ENCODE data around the gene SF3B2.
"Not testable (repeated sequence)": the region's sequence is repeated elsewhere in the genome, so short reads cannot be mapped to it uniquely, and the experiment has no call there.

The SF3B2 gene

DNA sequence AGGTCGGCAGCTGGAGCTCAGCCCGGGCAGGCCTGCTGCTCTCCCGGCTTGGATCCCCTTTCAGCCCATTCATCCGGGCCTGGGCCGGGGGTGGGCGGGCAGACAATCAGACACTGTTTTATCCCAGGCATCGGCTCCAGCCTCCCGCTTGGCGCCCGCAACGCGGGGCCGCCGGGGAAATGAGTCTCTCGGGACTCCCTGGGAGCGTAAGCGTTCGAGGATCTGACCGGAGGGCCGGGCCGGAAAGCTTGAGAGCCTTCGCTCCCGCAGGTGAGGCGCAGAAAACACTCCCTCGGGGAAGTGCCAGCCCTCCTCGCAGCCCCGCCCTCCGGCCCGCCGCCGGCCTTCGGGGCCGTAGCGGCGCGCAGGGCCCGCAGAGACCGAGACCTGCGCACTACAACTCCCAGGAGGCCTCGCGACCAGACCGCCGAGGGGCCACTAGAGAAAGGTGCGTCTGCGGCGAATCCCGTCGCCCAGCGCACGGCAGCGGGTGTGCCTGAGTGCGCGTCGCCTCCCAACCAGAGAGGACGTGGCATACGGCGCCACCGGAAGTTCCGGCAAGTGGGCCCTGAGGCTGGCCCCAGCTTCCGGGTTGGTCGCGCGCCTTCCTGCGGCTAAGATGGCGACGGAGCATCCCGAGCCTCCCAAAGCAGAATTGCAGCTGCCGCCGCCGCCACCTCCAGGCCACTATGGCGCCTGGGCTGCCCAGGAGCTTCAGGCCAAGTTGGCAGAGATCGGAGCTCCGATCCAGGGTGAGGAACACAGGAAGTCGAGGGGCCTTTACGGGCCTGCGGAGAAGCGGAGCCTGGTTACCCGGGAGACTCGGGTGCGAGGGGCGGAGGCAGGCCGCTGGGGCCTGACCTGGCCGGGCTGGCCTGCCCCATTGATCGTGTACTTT lies at the start of gene SF3B2:
Gene SF3B2 (plus strand): TSS at position 599 of the 898 bp plus-strand sequence. CDS start 21 bp downstream, at position 620.
- DNase-seq = peak; percentile 86

DNA sequence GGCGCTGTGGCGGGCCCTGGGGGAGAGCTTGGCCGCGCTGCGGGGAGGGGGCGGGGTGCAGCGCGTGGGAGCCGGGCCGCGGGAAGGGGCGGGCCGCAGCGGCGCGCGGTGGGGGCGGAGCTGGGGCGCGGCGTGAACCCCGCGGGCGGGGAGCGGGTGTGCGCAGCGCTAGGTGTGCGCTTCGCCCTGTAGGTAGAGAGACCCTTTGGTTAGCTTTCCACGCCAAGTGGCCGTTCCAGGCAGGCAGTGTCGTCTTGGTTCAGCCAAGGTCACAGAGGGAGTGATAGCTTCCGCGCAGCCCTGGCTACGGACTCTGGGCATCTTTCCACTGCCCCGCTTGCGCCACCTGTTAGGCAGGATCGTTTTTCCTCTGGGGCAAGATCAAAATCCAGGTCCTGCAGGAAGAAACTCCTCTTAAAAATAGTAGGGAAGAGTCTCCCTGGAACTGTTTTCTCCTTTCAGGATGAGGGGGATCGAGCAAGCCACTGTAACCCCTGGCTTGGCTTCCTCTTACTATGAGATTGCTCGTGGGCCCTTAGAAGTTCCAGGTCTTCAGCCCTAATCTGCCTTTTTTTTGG lies 49.4 kb upstream of the SF3B2 start:
- no peak for DNase-seq

- no peak for DNase-seq
Observed at GRCh38 chr11:66003291-66003690, 48.9 kb upstream of the SF3B2 start.

- DNase-seq = no peak
Observed at GRCh38 chr11:66004186-66004585, 48.0 kb upstream of the SF3B2 start.

DNA sequence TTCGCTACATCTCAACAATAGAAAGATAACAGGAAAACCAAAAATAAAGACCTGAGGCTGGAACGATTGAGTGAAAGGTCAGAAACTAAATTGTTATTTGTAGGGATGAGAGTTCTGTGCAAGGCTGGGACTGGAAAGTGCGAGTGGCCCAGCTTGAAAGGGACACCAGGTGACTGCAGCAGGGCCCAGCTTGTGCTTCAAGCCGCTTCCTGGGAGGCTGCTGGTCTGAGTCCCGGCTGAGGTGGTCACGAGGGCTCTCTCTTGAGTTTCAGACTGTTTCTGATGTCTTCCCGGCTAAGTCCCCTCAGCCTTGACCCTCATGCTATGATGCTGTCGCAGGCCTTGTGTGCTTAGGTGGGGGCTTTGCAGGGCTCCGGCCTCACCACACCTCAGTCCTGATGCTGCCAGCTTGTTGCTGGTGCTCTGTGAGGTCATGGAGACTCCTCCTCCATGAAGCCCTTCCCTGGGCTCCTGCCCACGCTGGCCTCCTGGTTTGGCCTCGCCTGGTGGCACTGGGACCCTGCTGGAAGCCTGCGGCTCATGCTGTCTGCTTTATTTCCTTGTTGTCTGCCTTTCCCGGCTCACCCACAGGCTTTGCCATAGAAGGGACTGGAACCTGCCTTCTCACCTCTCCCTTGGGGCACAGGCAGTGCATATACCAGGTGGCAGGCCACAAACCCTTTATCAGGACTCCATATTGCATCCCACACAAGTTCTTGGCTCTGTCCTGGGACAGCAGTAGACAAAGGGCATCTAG lies 45.9 kb upstream of the SF3B2 start:
- no peak for DNase-seq

- no peak for DNase-seq
Observed at GRCh38 chr11:66006891-66007176, 45.3 kb upstream of the SF3B2 start.

DNA sequence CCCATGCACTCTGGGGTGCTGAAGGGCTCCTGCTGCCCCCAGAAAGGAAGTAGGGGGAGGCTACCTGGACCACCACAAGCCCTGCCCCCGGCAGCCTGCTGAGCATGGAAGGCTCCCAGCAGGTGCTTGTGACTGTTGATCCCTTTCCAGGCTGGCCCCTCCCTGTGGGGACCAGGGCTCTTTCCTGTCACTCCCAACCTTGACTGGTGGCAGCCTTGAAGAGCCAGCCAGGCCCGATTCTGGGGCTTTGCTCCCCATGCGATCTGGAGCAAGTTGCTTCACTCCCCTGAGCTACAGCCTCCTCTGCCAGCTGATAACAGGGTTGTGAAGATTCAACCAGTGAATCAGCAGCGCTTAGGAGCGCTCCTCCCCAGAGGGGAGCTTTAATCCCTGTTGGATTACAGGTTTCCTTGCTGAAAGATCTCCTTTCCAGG lies 44.9 kb upstream of the SF3B2 start:
- no peak for DNase-seq

- no peak for DNase-seq
Observed at GRCh38 chr11:66008095-66008467, 44.1 kb upstream of the SF3B2 start.

DNA sequence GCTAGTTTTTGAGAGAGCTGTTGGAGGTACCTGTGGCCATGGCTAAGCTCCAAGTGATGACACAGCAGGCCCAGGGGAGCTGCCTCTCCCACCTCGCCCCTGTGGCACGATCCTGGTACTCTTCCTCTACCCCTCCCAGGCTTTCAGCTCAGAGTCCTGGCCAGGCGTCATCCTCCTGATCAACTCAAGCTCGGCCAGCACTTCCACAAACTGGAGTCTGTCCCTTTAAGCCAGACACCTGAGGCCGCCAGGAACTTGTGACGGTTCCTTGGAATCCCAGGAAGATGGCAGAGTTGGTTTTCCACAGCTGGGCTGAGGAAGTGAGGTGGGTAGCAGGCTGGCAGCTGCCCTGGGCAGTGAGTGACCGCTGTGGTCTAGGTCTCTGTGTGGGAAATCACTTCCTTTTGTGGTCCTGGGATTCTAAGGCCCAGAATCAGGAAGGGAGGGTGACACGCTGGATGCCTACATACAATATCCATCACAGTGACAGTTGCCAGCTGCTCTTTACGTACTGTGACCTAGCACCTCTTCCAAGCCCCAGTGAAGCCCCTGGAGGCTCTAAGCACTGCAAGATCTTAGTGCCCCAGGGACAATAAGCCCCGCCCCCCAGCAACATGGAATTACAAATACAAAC lies 43.6 kb upstream of the SF3B2 start:
- DNase-seq = no peak

DNA sequence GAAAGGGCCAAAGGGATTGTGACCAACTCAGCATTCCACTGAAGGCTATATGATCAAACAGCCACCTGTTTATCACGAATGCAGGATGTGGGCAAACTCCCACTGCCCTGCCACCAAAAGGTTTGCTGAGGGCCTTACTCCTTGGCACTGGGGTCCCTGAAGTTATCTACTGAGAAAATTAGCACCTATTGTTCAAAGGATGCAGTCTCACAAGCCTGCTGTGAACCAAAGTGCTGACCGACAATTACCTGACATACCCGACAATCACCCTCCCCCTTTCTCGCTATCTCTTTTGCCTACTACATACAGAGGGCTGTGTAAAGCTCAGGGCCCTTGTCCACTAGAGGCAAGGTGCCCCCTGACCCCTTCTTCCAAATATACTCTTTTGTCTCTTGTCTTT lies 42.1 kb upstream of the SF3B2 start:
- not testable (repeated sequence) for DNase-seq

GRCh38 chr11:66011239-66011784 lies 40.9 kb upstream of the SF3B2 start:
- no peak for DNase-seq

DNA sequence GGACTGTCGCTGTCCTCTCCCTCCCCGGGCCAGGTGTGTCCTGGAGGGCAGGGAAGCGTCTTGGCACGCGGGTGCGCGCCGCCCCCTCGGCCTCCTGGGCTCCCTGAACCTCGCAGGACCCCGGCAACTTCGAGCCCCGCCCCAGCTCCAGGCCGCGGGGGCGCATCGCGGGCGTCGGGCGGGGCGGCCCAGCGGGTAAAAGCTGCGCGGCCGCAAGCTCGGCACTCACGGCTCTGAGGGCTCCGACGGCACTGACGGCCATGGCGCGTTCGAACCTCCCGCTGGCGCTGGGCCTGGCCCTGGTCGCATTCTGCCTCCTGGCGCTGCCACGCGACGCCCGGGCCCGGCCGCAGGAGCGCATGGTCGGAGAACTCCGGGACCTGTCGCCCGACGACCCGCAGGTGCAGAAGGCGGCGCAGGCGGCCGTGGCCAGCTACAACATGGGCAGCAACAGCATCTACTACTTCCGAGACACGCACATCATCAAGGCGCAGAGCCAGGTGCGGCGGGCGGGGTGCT lies 40.3 kb upstream of the SF3B2 start, which contains the start of gene CST6:
Gene CST6 (plus strand): TSS at position 224 of the 519 bp plus-strand sequence. CDS start 37 bp downstream, at position 261.
- DNase-seq = no peak

- DNase-seq = no peak
Observed at GRCh38 chr11:66012371-66012945, 39.7 kb upstream of the SF3B2 start.

DNA sequence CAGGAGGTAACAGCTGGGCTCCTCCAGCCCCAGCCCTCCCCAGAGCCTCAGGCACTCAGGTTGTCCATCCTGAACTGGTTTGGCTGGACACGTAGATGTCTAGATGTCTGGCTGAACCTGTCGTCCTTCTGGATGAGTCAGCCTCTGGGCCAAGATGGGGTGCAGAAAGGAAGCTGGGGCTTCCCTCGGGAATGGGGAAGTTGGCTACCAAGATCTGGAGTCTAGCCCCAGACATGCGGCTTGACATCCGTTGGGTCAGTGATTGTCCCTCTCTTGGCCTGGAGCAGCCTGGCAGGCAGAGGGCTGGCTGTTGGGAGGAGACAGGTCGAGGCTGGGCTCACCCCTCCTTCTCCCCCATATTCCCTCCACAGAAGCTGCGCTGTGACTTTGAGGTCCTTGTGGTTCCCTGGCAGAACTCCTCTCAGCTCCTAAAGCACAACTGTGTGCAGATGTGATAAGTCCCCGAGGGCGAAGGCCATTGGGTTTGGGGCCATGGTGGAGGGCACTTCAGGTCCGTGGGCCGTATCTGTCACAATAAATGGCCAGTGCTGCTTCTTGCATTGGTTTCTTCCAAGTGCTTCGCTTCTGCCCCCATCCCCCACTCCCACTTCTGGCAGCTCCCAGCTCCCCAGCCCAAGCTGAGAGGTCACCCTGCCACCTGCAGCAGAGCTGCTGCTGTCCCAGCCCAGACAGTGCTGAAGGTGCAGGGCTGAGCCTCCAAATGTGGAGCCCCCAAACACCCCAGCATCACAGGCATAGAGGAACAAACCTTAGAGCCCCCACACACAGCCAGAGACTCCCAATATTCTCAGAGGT lies 39.0 kb upstream of the SF3B2 start:
- DNase-seq = no peak

DNA sequence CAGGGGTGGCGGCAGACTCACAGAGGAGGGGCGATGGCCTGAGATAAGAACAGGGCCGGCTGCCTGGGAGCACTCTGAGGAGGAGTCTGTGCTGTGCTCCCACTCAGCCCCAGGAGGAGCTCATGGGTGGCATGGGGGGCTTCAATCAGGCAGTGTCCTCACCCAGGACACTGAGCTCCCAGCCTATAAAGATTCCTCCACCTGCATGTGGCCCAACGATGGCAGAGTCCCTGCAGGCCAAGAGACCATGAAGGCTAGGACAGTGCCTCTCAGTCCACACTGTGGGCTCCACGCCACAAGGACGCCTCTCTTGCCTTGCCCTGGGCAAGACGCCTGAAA lies 38.4 kb upstream of the SF3B2 start:
- no peak for DNase-seq

DNA sequence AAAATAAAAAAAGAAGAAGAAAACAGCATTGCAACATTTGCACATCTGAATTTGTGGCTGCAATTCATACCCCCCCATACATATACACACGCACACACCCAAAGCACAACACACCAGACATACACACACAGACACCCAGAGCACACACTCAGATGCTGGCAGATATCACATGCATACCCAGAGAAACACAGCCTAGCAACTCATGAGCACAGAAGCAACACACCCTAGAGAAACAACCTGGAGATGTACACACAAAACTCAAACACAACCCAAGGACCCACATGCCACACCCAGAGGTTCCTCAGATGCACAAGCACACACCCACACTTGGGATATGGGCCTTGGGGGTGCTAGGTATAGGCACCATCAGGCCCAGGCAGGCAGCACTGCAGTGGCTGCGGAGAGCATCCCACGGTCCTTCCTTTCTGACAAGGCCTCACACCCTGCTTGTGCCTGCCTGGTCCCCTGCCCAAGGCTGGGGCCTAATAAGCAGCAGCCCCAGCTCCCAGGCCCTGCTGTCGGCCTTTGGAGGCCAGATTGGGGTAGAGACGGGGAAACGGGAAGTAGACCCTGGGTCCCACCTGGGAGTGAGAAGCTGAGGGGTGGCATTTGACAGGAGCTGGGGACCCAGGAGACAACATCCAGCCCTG lies 37.2 kb upstream of the SF3B2 start:
- no peak for DNase-seq

DNA sequence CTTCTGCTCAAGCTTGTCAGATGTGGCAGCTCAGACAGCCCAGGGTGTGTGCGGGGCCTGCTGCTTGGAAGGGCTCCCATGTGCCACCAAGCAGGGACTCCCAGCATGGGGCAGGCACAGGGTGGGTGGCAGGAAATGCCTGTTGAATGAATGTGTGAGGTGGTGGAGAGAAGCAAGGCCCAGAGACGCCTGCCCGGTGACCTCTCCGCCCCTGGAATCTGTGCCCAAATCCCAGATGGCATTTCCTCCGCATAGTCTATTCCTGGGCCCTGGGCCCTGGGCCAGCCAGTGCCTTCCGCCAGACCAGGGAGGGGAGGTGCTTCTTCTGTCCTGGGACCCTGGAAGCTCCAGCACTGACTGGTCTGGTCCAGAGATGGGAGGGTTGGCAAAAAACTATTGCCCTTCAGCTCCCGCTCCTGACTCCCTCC lies 36.7 kb upstream of the SF3B2 start:
- no peak for DNase-seq

DNA sequence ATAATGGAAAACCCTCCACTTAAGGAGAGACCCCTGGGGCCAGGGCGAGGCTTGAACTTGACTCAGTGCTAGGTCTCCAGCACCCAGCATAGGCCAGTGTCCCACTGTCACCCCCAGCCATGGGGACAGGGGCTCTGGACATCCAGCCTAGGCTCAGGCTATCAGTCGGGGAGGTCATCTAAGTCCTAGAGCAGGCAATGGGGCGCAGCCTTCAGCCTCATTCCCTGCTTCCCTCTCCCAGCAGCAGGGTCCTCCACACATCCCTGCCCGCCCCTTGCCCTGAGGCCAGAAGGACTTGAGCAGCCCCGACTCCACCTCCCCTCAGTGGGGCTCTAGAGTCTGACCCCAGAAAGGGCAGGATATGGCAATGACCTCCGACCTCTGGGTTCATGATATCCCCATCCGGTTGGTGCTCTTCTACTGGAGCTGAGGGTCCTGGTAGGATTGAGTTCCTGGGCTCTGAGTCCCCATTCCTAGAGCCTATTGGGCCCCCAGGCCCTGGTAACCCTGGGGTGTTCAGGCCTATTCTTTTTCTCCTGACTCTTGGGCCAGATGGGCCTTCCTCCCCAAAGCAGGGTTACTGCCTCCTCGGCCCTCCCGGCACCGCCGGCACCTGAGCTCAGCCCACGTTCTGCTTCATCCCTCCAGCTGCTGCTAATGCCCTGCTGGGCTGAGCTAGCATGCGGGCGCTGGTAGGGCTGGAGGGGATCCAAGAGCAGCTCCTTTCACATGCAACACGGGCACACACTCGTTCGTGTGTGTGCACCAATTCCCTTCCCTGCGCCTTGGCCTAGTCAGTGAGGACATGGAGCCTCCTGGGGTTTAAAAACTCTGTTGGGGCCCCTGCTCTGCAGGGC lies 36.0 kb upstream of the SF3B2 start:
- DNase-seq = no peak

- no peak for DNase-seq
Observed at GRCh38 chr11:66016793-66017177, 35.4 kb upstream of the SF3B2 start.

DNA sequence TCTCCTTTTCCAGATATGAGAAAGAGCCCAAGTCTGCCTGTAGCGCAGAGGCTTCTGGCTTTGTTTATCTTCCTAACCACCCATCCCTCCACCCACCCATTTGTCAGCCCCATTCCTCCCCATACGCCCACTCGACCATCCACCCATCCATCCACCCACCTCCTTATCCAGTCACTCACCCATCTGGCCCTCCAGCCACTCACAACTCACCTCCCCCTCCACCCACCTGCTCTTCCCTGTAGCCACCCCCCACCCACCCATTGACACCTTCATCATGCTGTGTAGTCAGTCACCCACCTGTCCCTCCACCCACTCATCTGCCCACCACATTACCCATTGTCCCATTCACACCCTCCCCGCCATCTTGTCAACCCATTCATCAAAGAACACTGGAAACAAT lies 34.8 kb upstream of the SF3B2 start:
- DNase-seq = no peak

All from cortex of kidney (tissue), 1 donor.